Activated CD8-positive, alpha-beta T cell treated with anti-CD3 and anti-CD28 coated beads, Interleukin-2, amount 10 ng/mL, durations not matched to agents 7 days and 5 days (primary cell): ENCODE results near the gene NBL1. TPM values are rescaled to one million over a fixed set of nuclear protein-coding genes. Genes with fewer than 3 reads are reported as not detected.
"Not testable (repeated sequence)": the region's sequence is repeated elsewhere in the genome, so short reads cannot be mapped to it uniquely, and the experiment has no call there.

Experiments used
- ATAC-seq: fragments of 150-1000 bp; cut with Tn5 transposase; one replicate; pipeline ENCODE4 v1.10.0; 2021; ENCODE audit warnings: moderate library complexity
- CTCF ChIA-PET: fragments of 350-600 bp; sonication (Branson Sonifier 250); formaldehyde crosslinking; loops from one replicate; lab custom pipeline; 2021; ENCODE audit warnings: antibody characterized with exemption; lab: Charles Lee
- POLR2A ChIA-PET: fragments of 350-600 bp; sonication (Branson Sonifier 250); formaldehyde crosslinking; loops from one replicate; lab custom pipeline; 2021; ENCODE audit warnings: antibody characterized with exemption; lab: Charles Lee
- DNase-seq: peaks from one replicate; pipeline ENCODE4 v3.0.0-alpha.2; 2020
- H3K27ac Mint-ChIP-seq: one replicate; pipeline ENCODE4 v1.8.0; 2021; ENCODE audit warnings: mild to moderate bottlenecking, mixed read lengths
- H3K27me3 Mint-ChIP-seq: one replicate; pipeline ENCODE4 v1.8.0; 2021; ENCODE audit warnings: low read depth, mixed read lengths
- H3K36me3 Mint-ChIP-seq: one replicate; pipeline ENCODE4 v1.8.0; 2021; ENCODE audit warnings: low read depth, mixed read lengths
- H3K4me1 Mint-ChIP-seq: one replicate; pipeline ENCODE4 v1.8.0; 2021; ENCODE audit warnings: low read depth, mixed read lengths
- H3K4me3 Mint-ChIP-seq: one replicate; pipeline ENCODE4 v1.8.0; 2021; ENCODE audit warnings: mild to moderate bottlenecking, mixed read lengths
- H3K9me3 Mint-ChIP-seq: one replicate; pipeline ENCODE4 v1.8.0; 2022; ENCODE audit warnings: mixed read lengths; ENCODE audit not compliant: insufficient read depth
- total RNA-seq, 2 experiments: library from RNA; stranded (reverse); gene quantifications; one replicate each; pipeline ENCODE4 v1.2.3, GENCODE V29; 2021

NBL1 gene
- total RNA-seq, 2 experiments from 2014 or later = 40.1 TPM

DNA sequence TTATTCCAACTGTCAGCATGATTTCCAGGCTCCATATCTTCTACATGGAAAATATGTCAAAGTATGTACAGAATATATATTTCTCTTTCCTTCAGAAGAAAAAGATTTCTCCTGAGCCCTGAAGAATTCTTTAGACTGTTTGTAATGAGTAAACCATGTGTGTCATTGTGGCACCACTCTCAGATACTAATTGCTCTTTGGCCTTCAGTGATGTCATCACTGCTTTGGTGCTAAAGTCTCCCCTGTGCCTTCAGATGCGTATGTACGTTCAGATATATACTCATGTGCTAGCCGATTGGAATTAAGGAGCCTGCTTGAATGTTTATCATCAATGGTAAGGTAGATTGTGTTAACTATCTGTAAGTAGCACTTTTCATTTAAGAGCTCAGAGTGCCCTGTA lies 20.6 kb upstream of the NBL1 start:
- Mint-ChIP-seq H3K36me3 (peaks cover 13% of the 10 kb centered on the region), H3K9me3 (no peaks in the 10 kb centered on the region), H3K4me1 (no peaks in the 10 kb centered on the region), H3K27me3 (no peaks in the 10 kb centered on the region), H3K27ac (no peak overlapping the region), H3K4me3 (no peak overlapping the region)
- ATAC-seq = no peak
- ChIA-PET POLR2A (no interaction called here), CTCF (interaction anchor here (1.1 kb wide), 1 partner anchor 146 kb away, joined by 3 read pairs; no protein-coding TSS in a partner anchor)
- DNase-seq = no peak

DNA sequence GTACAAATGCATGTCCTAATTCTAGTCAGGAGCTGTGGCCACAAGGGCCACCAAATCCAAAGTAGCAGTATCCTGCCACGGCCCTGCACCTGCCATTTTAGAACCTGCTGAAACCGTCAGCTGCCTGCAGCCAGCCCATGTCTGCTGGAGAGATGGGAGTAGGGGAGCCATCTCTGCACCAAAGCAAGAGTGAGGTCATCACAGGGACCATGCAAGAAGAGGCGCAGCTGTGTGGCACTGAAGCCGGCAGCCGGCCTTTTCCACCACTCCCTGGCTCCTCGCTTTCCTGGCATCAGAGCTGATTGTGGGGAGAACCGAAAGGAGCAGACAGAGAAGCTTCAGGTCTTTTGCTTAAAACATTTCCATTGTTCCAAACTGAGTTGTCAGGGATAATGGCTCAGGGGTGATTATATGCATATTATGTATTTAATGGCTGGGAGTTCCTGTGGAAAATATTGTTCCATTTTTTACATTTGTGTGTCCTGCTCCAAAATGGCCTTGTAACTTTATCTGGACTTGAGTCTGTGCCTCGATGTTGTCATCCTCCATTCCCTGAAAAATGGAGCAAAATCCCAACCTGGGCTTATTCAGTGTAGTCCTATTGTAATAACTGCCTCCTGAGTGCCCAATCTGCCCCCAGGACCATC lies 18.7 kb upstream of the NBL1 start:
- Mint-ChIP-seq H3K36me3 (peaks cover 15% of the 10 kb centered on the region), H3K4me3 (no peak overlapping the region), H3K27me3 (no peaks in the 10 kb centered on the region), H3K9me3 (no peaks in the 10 kb centered on the region), H3K27ac (no peak overlapping the region), H3K4me1 (no peaks in the 10 kb centered on the region)
- POLR2A ChIA-PET = no interaction called here
- ATAC-seq (no peak), DNase-seq (no peak)
- CTCF ChIA-PET = interaction anchor here (1.2 kb wide), 1 partner anchor 43 kb away, joined by 4 read pairs; no protein-coding TSS in a partner anchor

DNA sequence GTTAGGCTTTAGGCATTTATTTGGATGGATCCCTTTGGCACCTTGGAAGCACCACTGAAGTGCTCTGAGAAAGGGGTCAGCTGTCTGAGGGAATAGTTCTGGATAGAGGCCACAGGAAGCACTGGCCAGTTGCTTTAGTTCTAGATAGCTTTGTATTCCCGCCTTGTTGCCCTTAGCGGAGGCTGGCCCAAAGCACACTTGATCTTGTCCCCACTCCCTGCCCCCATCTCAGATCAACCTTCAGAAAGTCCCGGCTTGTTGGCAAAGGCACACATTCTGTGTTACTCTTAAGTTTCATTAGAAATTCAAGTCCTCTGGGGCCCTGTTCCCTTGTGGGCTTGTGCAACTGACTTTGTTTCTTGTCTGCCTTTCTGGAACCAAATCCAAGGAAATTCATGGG lies 15.2 kb upstream of the NBL1 start:
- ATAC-seq (no peak), DNase-seq (no peak)
- POLR2A ChIA-PET = no interaction called here
- H3K9me3 Mint-ChIP-seq = no peaks in the 10 kb centered on the region
- peaks cover 10% of the 10 kb centered on the region for H3K36me3 Mint-ChIP-seq
- no peaks in the 10 kb centered on the region for H3K4me1 Mint-ChIP-seq
- H3K4me3 Mint-ChIP-seq = no peak overlapping the region
- H3K27ac Mint-ChIP-seq = no peak overlapping the region
- H3K27me3 Mint-ChIP-seq = no peaks in the 10 kb centered on the region
- CTCF ChIA-PET = interaction anchor here (1.3 kb wide), 1 partner anchor 25 kb away, joined by 3 read pairs; no protein-coding TSS in a partner anchor

DNA sequence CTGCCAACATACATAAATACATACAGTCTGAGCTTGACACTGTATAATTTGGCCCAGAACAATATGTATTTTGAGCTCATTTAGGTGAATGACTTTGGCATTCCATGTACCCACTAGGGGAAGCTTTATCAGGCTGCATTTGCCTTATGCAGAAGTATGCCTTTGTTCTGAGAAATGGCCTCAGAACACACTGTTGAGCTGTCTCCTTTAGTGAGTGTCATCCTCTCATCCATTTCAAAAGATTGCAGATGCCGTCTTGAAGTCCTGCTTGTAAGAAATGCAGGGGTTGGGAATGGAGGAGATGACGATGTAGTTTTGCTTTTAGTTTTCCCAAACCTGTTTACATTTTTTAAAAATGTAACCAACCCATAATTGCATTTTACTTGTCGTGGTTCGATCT lies 14.8 kb upstream of the NBL1 start:
- Mint-ChIP-seq H3K9me3 (no peaks in the 10 kb centered on the region), H3K4me1 (no peaks in the 10 kb centered on the region), H3K27me3 (no peaks in the 10 kb centered on the region), H3K36me3 (peaks cover 10% of the 10 kb centered on the region), H3K27ac (no peak overlapping the region), H3K4me3 (no peak overlapping the region)
- CTCF ChIA-PET = interaction anchor here (0.9 to 1.3 kb wide), 2 partner anchors 22 to 25 kb away, joined by 3 read pairs; no protein-coding TSS in a partner anchor
- no peak for DNase-seq
- POLR2A ChIA-PET = interaction anchor here (1.1 kb wide), 1 partner anchor 378 kb away, joined by 3 read pairs; the partner anchor contains the start of genes EMC1 and MRTO4
- no peak for ATAC-seq

DNA sequence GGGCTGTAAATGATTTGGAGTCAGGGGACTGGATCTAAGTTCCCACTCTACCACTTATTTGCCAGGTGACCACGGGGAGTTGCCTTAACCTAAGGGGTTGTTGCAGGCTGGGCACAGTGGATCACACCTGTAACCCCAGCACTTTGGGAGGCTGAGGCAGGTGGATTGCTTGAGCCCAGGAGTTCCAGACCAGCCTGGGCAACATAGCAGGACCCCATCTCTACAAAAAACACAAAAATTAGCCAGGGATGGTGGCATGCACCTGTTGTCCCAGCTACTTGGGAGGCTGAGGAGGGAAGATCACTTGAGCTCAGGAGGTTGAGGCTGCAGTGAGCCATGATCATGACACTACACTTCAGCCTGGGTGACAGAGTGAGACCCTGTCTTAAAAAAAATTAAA lies 13.9 kb upstream of the NBL1 start:
- not testable (repeated sequence) for H3K4me3 Mint-ChIP-seq, H3K9me3 Mint-ChIP-seq, ATAC-seq, DNase-seq, H3K27me3 Mint-ChIP-seq, H3K27ac Mint-ChIP-seq, H3K4me1 Mint-ChIP-seq
- peaks cover 10% of the 10 kb centered on the region for H3K36me3 Mint-ChIP-seq
- CTCF ChIA-PET = interaction anchor here (0.9 to 1.3 kb wide), 3 partner anchors 13 to 32 kb away, joined by 3 read pairs; no protein-coding TSS in a partner anchor
- POLR2A ChIA-PET = interaction anchor here (1.0 to 1.1 kb wide), 2 partner anchors 11 to 379 kb away, joined by 3 to 4 read pairs; partner anchors contain the start of genes EMC1 and MRTO4

DNA sequence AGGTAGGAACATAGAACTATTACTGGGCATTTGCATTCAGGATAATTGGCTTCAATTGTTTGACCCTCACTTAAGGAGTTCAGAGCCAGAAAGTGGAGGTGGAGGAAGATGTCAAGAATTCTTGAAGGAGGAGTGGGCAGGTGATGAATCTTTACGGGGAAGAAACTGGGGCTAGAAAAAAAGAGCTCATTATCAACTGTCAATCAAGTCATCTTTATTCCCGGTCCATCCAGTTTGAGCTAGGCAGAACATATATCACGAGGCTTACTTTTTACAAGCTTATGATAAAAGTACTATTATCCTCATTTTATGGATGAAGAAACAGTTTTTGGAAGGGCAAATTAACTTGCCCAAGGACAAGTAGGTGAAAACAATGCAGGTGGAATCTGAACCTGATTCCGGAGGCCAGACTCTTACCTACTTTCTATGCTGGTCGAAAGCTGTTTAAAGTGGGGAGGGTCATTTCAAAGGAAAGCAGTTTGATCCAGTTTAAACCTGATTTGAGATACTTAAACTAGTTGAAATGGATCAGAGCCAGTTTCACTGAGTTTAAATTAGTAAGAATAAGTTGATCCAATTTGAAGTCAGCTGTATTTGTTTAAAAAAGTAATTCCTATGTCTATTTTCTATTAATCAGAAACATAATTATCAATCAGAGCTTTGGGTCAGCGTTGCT lies 13.3 kb upstream of the NBL1 start:
- no peaks in the 10 kb centered on the region for H3K27me3 Mint-ChIP-seq
- CTCF ChIA-PET = interaction anchor here (0.5 to 1.3 kb wide), 4 partner anchors 12 to 238 kb away, joined by 3 to 4 read pairs (median 3); no protein-coding TSS in a partner anchor
- ATAC-seq (no peak), DNase-seq (no peak)
- no peak overlapping the region for H3K4me3 Mint-ChIP-seq
- H3K9me3 Mint-ChIP-seq = no peaks in the 10 kb centered on the region
- no peaks in the 10 kb centered on the region for H3K4me1 Mint-ChIP-seq
- H3K36me3 Mint-ChIP-seq = peaks cover 10% of the 10 kb centered on the region
- no peak overlapping the region for H3K27ac Mint-ChIP-seq
- POLR2A ChIA-PET = interaction anchor here (1.0 to 1.1 kb wide), 2 partner anchors 10 to 34 kb away, joined by 4 read pairs; a partner anchor contains a TSS

DNA sequence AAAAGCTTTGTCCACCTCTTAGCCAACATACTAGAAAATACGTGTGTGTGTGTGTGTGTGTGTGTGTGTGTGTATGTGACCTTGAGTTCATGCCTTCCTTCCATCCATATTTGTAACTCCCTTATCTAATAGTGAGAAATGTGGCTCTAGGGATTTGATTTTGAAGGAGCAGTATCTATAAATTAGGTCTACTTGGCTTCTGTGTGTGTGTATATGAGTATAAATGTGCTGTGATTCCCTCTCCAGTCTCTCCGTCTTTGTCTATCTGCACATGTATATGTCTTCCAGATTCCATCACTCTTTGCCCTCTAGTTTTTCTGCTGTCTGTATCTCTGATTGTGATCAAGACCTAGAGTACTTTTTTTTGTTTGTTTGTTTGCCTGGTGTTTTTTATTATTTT lies 11.9 kb upstream of the NBL1 start:
- Mint-ChIP-seq H3K27ac (no peak overlapping the region), H3K36me3 (peaks cover 8% of the 10 kb centered on the region), H3K27me3 (no peaks in the 10 kb centered on the region), H3K9me3 (no peaks in the 10 kb centered on the region), H3K4me3 (no peak overlapping the region), H3K4me1 (no peaks in the 10 kb centered on the region)
- ATAC-seq = no peak
- POLR2A ChIA-PET = interaction anchor here (0.7 kb wide), 1 partner anchor 37 kb away, joined by 3 read pairs; no protein-coding TSS in a partner anchor
- CTCF ChIA-PET = no interaction called here
- DNase-seq = no peak

DNA sequence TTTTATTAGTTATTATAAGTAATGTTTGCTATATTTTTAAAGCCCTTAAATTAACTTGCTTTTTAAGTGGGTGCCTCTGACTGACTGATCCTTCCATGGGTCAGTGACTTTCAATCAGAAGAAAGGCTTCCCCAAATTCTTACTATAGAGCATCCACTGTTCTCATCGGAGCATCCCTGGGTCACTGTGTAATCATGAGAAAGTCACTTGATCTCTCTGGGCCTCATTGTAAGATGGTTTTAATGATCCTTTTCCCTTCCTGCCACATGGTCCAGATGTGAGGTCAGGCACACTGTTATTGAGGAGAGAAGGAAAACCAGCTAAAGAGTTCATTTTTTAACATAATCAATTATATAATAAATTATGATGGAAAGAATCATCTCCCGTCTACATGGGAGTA lies 11.0 kb upstream of the NBL1 start:
- Mint-ChIP-seq H3K27me3 (no peaks in the 10 kb centered on the region), H3K9me3 (no peaks in the 10 kb centered on the region)

DNA sequence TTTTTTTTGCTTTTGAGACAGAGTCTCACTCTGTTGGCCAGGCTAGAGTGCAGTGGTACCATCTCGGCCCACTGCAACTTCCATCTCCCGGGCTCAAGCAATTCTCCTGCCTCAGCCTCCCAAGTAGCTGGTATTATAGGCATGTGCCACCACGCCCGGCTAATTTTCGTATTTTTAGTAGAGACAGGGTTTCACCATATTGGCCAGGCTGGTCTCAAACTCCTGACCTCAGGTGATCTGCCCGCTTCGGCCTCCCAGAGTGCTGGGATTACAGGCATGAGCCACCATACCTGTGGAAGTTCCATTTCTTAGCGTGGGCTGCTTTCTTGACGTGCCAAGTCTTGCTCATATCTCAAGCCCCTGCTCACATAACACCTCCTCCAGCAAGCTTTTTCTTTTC lies 9.0 kb upstream of the NBL1 start:
- POLR2A ChIA-PET, H3K27ac Mint-ChIP-seq, CTCF ChIA-PET, H3K9me3 Mint-ChIP-seq, ATAC-seq, H3K4me3 Mint-ChIP-seq, DNase-seq, H3K27me3 Mint-ChIP-seq, H3K36me3 Mint-ChIP-seq, H3K4me1 Mint-ChIP-seq: not testable (repeated sequence)

More for the DNA sequence above, 11.0 kb upstream of the NBL1 start:
- CTCF ChIA-PET = no interaction called here
- Mint-ChIP-seq H3K36me3 (peaks cover 2% of the 10 kb centered on the region), H3K27ac (no peak overlapping the region), H3K4me3 (no peak overlapping the region), H3K4me1 (no peaks in the 10 kb centered on the region)
- POLR2A ChIA-PET = no interaction called here
- ATAC-seq (no peak), DNase-seq (no peak)

DNA sequence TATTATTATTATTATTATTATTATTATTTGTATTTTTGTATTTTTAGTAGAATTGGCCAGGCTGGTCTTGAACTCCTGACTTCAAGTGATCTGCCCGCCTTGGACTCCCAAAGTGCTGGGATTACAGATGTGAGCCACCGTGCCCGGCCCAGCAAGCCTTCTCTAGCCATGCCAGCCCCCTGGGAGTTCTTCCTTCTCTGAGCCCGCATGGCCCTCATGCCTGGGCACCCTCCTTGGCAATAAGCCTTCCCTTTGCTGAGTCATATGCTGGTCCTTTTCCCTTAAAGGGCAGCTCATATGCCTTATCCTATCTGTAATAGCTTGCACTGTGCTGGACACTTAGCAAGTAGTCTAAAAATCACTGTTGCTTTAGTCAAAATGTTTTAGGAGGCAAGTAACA lies 8.5 kb upstream of the NBL1 start:
- no peak overlapping the region for H3K4me3 Mint-ChIP-seq
- CTCF ChIA-PET = no interaction called here

DNA sequence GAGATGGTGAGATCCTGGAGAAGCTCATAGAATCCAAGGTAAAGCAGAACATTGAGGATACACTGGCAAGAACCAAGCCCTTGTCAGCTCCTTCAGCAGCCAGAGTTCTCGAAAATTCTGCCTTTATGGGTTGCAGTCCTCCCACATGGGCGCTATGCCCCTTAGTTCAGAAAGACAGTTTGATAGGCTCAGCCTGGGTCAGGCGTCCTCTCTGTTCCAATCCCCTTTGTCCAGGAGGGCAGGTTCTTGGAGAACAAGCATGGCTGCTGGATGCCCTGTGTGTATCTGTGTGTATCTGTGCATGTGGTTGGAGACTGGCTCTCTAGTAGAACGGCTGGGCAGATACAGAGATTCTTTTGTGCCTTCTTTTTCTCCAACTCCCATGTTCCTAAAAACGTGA lies 8.0 kb upstream of the NBL1 start:
- ChIA-PET CTCF (no interaction called here), POLR2A (no interaction called here)
- DNase-seq = no peak
- no peak overlapping the region for H3K27ac Mint-ChIP-seq
- no peaks in the 10 kb centered on the region for H3K9me3 Mint-ChIP-seq
- no peaks in the 10 kb centered on the region for H3K4me1 Mint-ChIP-seq
- H3K36me3 Mint-ChIP-seq = no peaks in the 10 kb centered on the region
- no peak for ATAC-seq
- H3K4me3 Mint-ChIP-seq = no peak overlapping the region
- H3K27me3 Mint-ChIP-seq = no peaks in the 10 kb centered on the region

More for the DNA sequence above, 8.5 kb upstream of the NBL1 start:
- no peaks in the 10 kb centered on the region for H3K4me1 Mint-ChIP-seq
- ATAC-seq (no peak), DNase-seq (no peak)
- H3K36me3 Mint-ChIP-seq = no peaks in the 10 kb centered on the region
- no peaks in the 10 kb centered on the region for H3K27me3 Mint-ChIP-seq
- no peak overlapping the region for H3K27ac Mint-ChIP-seq
- no peaks in the 10 kb centered on the region for H3K9me3 Mint-ChIP-seq
- POLR2A ChIA-PET = no interaction called here

DNA sequence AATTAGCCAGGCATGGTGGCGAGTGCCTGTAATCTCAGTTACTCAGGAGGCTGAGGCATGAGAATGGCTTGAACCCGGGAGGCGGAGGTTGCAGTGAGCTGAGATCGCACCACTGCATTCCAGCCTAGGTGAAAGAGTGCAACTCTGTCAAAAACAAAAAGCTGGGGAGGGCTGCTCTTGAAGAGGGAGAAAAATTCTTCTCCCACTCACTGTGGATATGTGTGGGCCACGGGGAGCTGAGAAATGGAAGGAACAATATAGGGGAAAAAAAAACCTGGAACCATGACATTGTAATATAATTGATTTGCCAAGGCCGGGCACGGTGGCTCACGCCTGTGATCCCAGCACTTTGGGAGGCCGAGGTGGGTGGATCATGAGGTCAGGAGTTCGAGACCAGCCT lies 7.4 kb upstream of the NBL1 start:
- DNase-seq, H3K4me3 Mint-ChIP-seq, H3K36me3 Mint-ChIP-seq, ATAC-seq, POLR2A ChIA-PET, H3K9me3 Mint-ChIP-seq, H3K4me1 Mint-ChIP-seq, H3K27ac Mint-ChIP-seq, H3K27me3 Mint-ChIP-seq, CTCF ChIA-PET: not testable (repeated sequence)
